Measurements from ENCODE around the gene MIAT. TPM values are rescaled to one million over a fixed set of nuclear protein-coding genes. Genes with fewer than 3 reads are reported as not detected.

The MIAT gene
- total and polyA plus RNA-seq, 9 of the 15 experiments (the other 6 are each of a cell fraction or from before 2014, with no cell fraction given): 0.03 to 0.93 (median 0.34) TPM

Small RNA genes lying within 50 kb of the gene (small RNA-seq; reads per million reads assigned to genes)
- not detected for gene RF01874

Other genes with a start within 250 kb of the MIAT start
- 0.18 and 0.82 TPM in 2 replicates for gene ASPHD2, start 228.3 kb upstream of the MIAT start, total RNA-seq (2014; rRNA removed)
- gene ASPHD2, start 228.3 kb upstream of the MIAT start, total RNA-seq (2014; rRNA removed; fragmentation: Illumina TruSeq; extraction: Trizol): 0.22 and 0.29 TPM in 2 replicates
- gene ASPHD2, start 228.3 kb upstream of the MIAT start, total RNA-seq (2015; rRNA removed; fragmentation: Illumina TruSeq; extraction: Trizol): 0.38 and 0.40 TPM in 2 replicates
- 0.58 and 0.64 TPM in 2 replicates for gene ASPHD2, start 228.3 kb upstream of the MIAT start, total RNA-seq (2021)
- gene ASPHD2, start 228.3 kb upstream of the MIAT start, polyA plus RNA-seq (2011; rRNA removed): 0.46 and 0.62 TPM in 2 replicates
- 0.36 and 0.46 TPM in 2 replicates for gene ASPHD2, start 228.3 kb upstream of the MIAT start, polyA plus RNA-seq (2014; fragmentation: Illumina TruSeq; extraction: Trizol)
- under 1 TPM; 0.20 to 0.36 TPM for gene ASPHD2, start 228.3 kb upstream of the MIAT start, polyA plus RNA-seq (2014; fragmentation: Nextera tagmentation; extraction: Ambion mirVana)
- 0.32 and 0.46 TPM in 2 replicates for gene ASPHD2, start 228.3 kb upstream of the MIAT start, polyA plus RNA-seq (2014; rRNA removed)
- 17.7 and 24.7 TPM in 2 replicates for gene HPS4, start 173.8 kb upstream of the MIAT start, total RNA-seq (2014; rRNA removed)
- 25.7 and 28.8 TPM in 2 replicates for gene HPS4, start 173.8 kb upstream of the MIAT start, total RNA-seq (2014; rRNA removed; fragmentation: Illumina TruSeq; extraction: Trizol)
- 20.7 and 22.5 TPM in 2 replicates for gene HPS4, start 173.8 kb upstream of the MIAT start, total RNA-seq (2015; rRNA removed; fragmentation: Illumina TruSeq; extraction: Trizol)
- gene HPS4, start 173.8 kb upstream of the MIAT start, total RNA-seq (2021): 27.6 and 28.4 TPM in 2 replicates
- 28.3 and 35.2 TPM in 2 replicates for gene HPS4, start 173.8 kb upstream of the MIAT start, polyA plus RNA-seq (2011; rRNA removed)
- gene HPS4, start 173.8 kb upstream of the MIAT start, polyA plus RNA-seq (2014; fragmentation: Illumina TruSeq; extraction: Trizol): 28.4 and 29.2 TPM in 2 replicates
- 10 to 100 TPM; 12.8 to 23.7 TPM for gene HPS4, start 173.8 kb upstream of the MIAT start, polyA plus RNA-seq (2014; fragmentation: Nextera tagmentation; extraction: Ambion mirVana)
- 24.7 and 25.3 TPM in 2 replicates for gene HPS4, start 173.8 kb upstream of the MIAT start, polyA plus RNA-seq (2014; rRNA removed)
- gene SRRD, start 173.7 kb upstream of the MIAT start, total RNA-seq (2014; rRNA removed): 13.5 and 14.2 TPM in 2 replicates
- gene SRRD, start 173.7 kb upstream of the MIAT start, total RNA-seq (2014; rRNA removed; fragmentation: Illumina TruSeq; extraction: Trizol): 34.4 and 39.1 TPM in 2 replicates
- gene SRRD, start 173.7 kb upstream of the MIAT start, total RNA-seq (2015; rRNA removed; fragmentation: Illumina TruSeq; extraction: Trizol): 27.6 and 28.7 TPM in 2 replicates
- gene SRRD, start 173.7 kb upstream of the MIAT start, total RNA-seq (2021): 35.1 and 35.5 TPM in 2 replicates
- 29.4 and 59.4 TPM in 2 replicates for gene SRRD, start 173.7 kb upstream of the MIAT start, polyA plus RNA-seq (2011; rRNA removed)
- gene SRRD, start 173.7 kb upstream of the MIAT start, polyA plus RNA-seq (2014; fragmentation: Illumina TruSeq; extraction: Trizol): 27.8 and 34.9 TPM in 2 replicates
- gene SRRD, start 173.7 kb upstream of the MIAT start, polyA plus RNA-seq (2014; fragmentation: Nextera tagmentation; extraction: Ambion mirVana): 1 to 10 TPM; 4.9 to 5.7 TPM
- gene SRRD, start 173.7 kb upstream of the MIAT start, polyA plus RNA-seq (2014; rRNA removed): 28.0 and 34.6 TPM in 2 replicates
- 23.8 and 26.5 TPM in 2 replicates for gene TFIP11, start 145.1 kb upstream of the MIAT start, total RNA-seq (2014; rRNA removed)
- 25.2 and 26.1 TPM in 2 replicates for gene TFIP11, start 145.1 kb upstream of the MIAT start, total RNA-seq (2014; rRNA removed; fragmentation: Illumina TruSeq; extraction: Trizol)
- 28.5 and 29.0 TPM in 2 replicates for gene TFIP11, start 145.1 kb upstream of the MIAT start, total RNA-seq (2015; rRNA removed; fragmentation: Illumina TruSeq; extraction: Trizol)
- 31.7 and 38.1 TPM in 2 replicates for gene TFIP11, start 145.1 kb upstream of the MIAT start, total RNA-seq (2021)
- gene TFIP11, start 145.1 kb upstream of the MIAT start, polyA plus RNA-seq (2011; rRNA removed): 29.7 and 30.8 TPM in 2 replicates
- gene TFIP11, start 145.1 kb upstream of the MIAT start, polyA plus RNA-seq (2014; fragmentation: Illumina TruSeq; extraction: Trizol): 22.6 and 26.6 TPM in 2 replicates
- 10 to 100 TPM; 11.5 to 20.8 TPM for gene TFIP11, start 145.1 kb upstream of the MIAT start, polyA plus RNA-seq (2014; fragmentation: Nextera tagmentation; extraction: Ambion mirVana)
- gene TFIP11, start 145.1 kb upstream of the MIAT start, polyA plus RNA-seq (2014; rRNA removed): 19.3 and 21.5 TPM in 2 replicates
- 73.7 and 94.7 TPM in 2 replicates for gene TPST2, start 67.5 kb upstream of the MIAT start, total RNA-seq (2014; rRNA removed)
- 26.3 and 26.6 TPM in 2 replicates for gene TPST2, start 67.5 kb upstream of the MIAT start, total RNA-seq (2014; rRNA removed; fragmentation: Illumina TruSeq; extraction: Trizol)
- 34.7 and 38.8 TPM in 2 replicates for gene TPST2, start 67.5 kb upstream of the MIAT start, total RNA-seq (2015; rRNA removed; fragmentation: Illumina TruSeq; extraction: Trizol)
- gene TPST2, start 67.5 kb upstream of the MIAT start, total RNA-seq (2021): 88.7 and 92.1 TPM in 2 replicates
- 123 and 126 TPM in 2 replicates for gene TPST2, start 67.5 kb upstream of the MIAT start, polyA plus RNA-seq (2011; rRNA removed)
- gene TPST2, start 67.5 kb upstream of the MIAT start, polyA plus RNA-seq (2014; fragmentation: Illumina TruSeq; extraction: Trizol): 60.1 and 64.7 TPM in 2 replicates
- gene TPST2, start 67.5 kb upstream of the MIAT start, polyA plus RNA-seq (2014; fragmentation: Nextera tagmentation; extraction: Ambion mirVana): 10 to 100 TPM; 14.2 to 18.2 TPM
- gene TPST2, start 67.5 kb upstream of the MIAT start, polyA plus RNA-seq (2014; rRNA removed): 85.0 and 92.3 TPM in 2 replicates
- 0.29 and 0.45 TPM in 2 replicates for gene CRYBB1, start 39.6 kb upstream of the MIAT start, total RNA-seq (2014; rRNA removed)
- not detected in 2 replicates for gene CRYBB1, start 39.6 kb upstream of the MIAT start, total RNA-seq (2014; rRNA removed; fragmentation: Illumina TruSeq; extraction: Trizol)
- not detected in 2 replicates for gene CRYBB1, start 39.6 kb upstream of the MIAT start, total RNA-seq (2015; rRNA removed; fragmentation: Illumina TruSeq; extraction: Trizol)
- gene CRYBB1, start 39.6 kb upstream of the MIAT start, total RNA-seq (2021): 0.16 and 0.22 TPM in 2 replicates
- gene CRYBB1, start 39.6 kb upstream of the MIAT start, polyA plus RNA-seq (2011; rRNA removed): 0.12 and 0.17 TPM in 2 replicates
- gene CRYBB1, start 39.6 kb upstream of the MIAT start, polyA plus RNA-seq (2014; fragmentation: Illumina TruSeq; extraction: Trizol): 0.26 and 0.33 TPM in 2 replicates
- gene CRYBB1, start 39.6 kb upstream of the MIAT start, polyA plus RNA-seq (2014; fragmentation: Nextera tagmentation; extraction: Ambion mirVana): under 1 TPM; 0.18 to 0.41 TPM
- gene CRYBB1, start 39.6 kb upstream of the MIAT start, polyA plus RNA-seq (2014; rRNA removed): 0.38 and 0.42 TPM in 2 replicates
- 0.73 and 1.6 TPM in 2 replicates for gene CRYBA4, start 35.6 kb upstream of the MIAT start, total RNA-seq (2014; rRNA removed)
- gene CRYBA4, start 35.6 kb upstream of the MIAT start, total RNA-seq (2014; rRNA removed; fragmentation: Illumina TruSeq; extraction: Trizol): 0.32 and 0.76 TPM in 2 replicates
- 0.34 and 0.69 TPM in 2 replicates for gene CRYBA4, start 35.6 kb upstream of the MIAT start, total RNA-seq (2015; rRNA removed; fragmentation: Illumina TruSeq; extraction: Trizol)
- gene CRYBA4, start 35.6 kb upstream of the MIAT start, total RNA-seq (2021): 3.3 and 3.9 TPM in 2 replicates
- 1.7 and 1.9 TPM in 2 replicates for gene CRYBA4, start 35.6 kb upstream of the MIAT start, polyA plus RNA-seq (2011; rRNA removed)
- 0.59 and 0.60 TPM in 2 replicates for gene CRYBA4, start 35.6 kb upstream of the MIAT start, polyA plus RNA-seq (2014; fragmentation: Illumina TruSeq; extraction: Trizol)
- gene CRYBA4, start 35.6 kb upstream of the MIAT start, polyA plus RNA-seq (2014; fragmentation: Nextera tagmentation; extraction: Ambion mirVana): 1 to 10 TPM; 1.6 to 2.1 TPM
- gene CRYBA4, start 35.6 kb upstream of the MIAT start, polyA plus RNA-seq (2014; rRNA removed): 0.93 and 2.1 TPM in 2 replicates